T-helper 1 cell treated with Interleukin-12 subunit alpha and Interleukin-12 subunit beta and Interleukin-4 antibody, amounts not matched to agents 30 ng/mL and 1 ng/mL, for 36 hours (primary cell): ENCODE data around the gene RP2. TPM values are rescaled to one million over a fixed set of nuclear protein-coding genes. Genes with fewer than 3 reads are reported as not detected.

ENCODE experiments used
- intact Hi-C: fragments of 100-400 bp; cut with micrococcal nuclease; formaldehyde crosslinking; loops from one replicate; pipeline ENCODE4 v1.15.1; 2024
- total RNA-seq: library from RNA; stranded (reverse); gene quantifications from 2 replicates; pipeline ENCODE4 v1.2.3, GENCODE V29; 2022

RP2 gene
- total RNA-seq: 9.0 and 9.3 TPM in 2 replicates

DNA sequence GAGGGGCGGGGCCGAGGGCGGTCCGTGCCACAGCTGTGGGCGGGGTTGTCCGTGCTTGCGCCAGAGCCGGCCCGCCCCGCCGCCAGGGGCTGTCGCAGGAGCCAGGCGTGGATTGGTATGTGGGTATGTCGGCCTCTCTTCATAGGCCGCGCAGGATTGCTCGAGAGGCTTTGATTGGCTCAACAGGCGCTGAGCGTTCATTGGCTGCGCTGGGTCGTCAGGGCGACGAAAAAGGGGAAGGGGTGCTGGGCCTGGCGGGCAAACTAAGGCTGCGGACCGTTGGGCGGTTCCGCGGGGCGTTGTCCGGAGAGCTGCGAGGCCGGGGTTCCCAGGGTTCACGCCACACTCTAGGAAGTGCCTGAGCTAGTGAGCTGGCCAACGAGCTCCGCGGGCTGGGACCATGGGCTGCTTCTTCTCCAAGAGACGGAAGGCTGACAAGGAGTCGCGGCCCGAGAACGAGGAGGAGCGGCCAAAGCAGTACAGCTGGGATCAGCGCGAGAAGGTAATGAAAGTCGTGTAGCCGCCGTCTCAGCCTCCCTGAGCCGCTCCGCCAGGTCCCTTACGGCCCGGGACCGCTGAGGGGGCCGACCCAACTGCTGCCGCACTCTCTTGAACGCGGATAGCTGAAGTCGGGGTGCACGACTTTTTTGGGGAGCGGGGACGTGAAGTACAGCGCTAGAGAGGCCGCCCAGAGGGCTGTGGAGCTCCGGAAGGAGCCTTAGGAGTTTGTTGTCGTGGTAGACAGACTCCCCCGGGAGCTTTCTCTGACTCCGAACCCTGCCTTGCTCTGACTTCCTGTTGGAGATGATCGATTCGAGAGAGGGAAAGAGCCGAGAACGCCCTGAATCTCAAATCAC lies at the start of gene RP2:
Gene RP2, plus strand, starts transcription at position 343 of the 857 bp plus-strand sequence. Its CDS starts 58 bp downstream, at position 401.
- intact Hi-C loops: loop anchor here (1.0 to 5.0 kb wide), 13 partner anchors 40 to 1875 kb away; partner anchors contain the start of genes JADE3, RBM10, SLC9A7 and USP11

DNA sequence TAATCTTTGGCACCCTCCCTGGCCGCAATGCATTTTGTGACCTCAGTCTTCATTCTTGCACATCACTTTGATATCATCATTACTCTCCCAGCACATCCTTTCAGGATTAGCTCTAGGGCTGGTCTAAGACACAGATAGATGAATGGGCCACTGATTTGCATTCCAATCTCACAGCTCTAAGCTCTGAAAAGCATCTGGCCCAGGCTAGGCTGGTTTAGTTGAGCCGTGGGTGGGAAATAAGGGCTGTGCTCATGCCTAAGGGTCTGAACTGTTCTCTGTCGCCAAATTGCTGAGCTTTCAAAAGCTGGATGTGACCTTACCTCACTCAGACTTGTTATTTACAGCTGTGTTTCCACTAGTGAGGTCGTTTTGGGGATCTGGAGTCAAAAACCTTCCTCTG lies 47.9 kb upstream of the RP2 start:
- intact Hi-C loops: loop anchor here (2.0 kb wide), 1 partner anchor 76 kb away; no protein-coding TSS in a partner anchor

DNA sequence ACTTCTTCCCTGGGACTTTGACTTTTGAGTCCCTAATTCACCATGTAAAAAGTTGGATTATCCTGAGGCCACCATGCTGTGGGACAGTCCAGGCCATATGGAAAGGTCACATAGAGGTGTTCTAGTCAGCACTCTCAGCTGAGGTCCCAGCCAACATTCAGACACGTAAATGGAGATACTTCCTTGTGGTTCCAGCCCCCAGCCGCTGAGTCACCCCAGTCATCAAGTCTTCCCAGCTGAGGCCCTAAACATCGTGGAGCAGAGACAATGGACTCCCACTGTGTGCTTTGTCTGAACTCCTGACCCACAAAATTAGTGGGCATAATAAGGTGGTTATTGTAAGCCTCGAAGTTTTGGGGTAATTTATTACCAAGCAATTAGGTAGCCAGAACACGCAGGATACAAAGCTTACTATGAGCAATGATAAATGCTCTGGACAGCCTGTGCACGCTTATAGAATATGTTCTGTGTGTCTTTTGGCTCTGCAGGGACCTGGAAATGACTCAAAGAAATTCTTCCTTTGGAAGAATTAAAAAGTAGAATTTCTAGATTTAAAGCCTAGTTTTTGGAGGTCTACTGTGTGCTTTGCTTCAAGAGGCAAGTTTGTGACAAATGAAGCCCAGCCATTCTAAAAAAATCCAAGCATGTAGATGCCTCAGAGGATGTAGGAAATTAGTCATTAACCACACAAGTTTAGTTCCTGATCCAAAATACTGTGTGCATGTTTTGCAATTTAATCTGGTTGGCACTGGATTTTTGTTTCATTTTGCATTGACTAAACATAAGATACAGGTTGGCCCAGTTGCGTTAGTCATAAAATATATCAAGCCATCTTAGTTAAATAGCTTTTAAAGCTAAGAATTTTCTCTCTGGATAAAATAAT lies 44.7 kb upstream of the RP2 start:
- intact Hi-C loops: loop anchor here (10.0 kb wide), 1 partner anchor 947 kb away; no protein-coding TSS in a partner anchor

DNA sequence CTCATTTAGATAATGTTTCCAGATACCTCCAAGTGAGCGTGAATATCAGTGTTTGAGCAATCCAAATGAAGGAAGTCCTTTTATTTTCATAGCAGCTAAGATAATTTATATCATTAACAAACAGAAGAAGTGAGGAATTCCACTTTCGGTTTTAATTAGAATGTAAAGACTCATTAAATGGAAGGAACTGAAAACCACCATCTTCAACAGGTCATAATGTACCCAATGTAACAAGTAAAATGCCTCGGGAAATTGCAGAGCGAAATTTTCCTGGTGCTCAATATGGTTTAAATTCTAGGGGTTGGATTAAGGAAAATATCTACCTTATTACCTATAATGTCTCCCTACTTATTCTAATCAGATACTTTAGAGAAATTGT lies 44.0 kb upstream of the RP2 start:
- intact Hi-C loops: loop anchor here (10.0 kb wide), 1 partner anchor 948 kb away; no protein-coding TSS in a partner anchor

DNA sequence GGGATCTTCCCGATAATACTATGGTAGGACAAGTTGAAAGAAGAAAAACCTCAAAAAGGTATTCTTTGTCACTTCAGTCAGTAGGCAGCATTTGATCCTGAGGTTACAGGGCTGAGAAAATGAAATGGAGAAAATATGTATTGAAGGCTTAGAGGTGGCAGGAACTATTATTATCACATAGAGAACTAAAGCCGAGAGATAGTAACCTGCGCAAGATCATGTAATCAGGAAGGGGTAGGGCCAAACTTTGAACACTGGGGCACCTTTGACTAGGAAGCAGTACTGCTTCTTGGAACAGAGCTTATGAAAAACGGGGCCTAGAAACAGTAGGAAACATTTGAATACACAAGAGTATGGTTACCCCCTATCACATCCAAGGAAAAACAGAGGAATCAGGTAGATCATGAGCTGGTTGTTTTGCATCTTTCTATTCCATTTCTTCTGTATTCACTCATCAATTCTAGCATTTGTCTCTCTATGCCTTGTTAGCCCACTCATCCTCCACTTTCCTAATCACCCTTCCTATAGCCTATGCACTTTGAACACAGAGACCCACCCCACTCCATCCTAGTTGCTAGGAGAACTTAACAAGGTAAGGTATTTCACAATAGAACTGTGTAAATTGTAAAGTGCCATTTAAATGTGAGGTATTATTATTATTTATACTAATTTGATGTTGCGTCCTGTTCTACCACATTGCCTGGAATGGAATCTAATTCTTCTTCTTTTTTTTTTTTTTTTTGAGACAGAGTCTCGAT lies 43.3 kb upstream of the RP2 start:
- intact Hi-C loops: loop anchor here (10.0 kb wide), 1 partner anchor 949 kb away; no protein-coding TSS in a partner anchor

DNA sequence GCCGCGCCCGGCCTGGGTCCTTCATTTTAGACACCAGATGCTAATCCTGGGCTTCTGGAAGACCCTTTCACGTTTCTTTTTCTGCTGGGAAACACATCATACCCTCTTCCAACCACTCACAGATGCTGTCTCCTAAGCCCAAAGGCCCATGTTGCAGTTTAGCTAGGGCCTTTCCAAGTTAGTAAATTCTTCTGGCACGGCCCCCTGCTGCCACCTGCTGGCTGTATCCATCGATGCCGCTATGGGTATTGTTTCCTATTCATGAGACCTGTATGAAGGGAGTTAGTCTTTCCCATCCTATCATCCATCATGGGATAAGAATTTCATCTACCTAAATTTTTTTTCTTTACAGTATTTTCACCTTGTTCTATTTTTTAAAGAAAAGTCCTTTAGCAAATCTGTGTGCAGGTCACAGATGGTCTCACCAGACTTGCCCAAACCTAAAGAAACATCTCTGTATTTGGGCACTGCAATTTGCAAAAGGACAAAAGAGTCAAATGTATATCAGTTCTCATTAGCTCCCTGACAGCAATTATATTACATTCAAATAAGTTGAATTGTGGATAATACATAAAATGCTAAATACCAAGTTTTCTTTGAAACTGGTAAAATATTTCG lies 40.2 kb upstream of the RP2 start:
- intact Hi-C loops: loop anchor here (1.0 to 10.0 kb wide), 9 partner anchors 37 to 952 kb away; partner anchors contain the start of genes RP2 and SLC9A7

DNA sequence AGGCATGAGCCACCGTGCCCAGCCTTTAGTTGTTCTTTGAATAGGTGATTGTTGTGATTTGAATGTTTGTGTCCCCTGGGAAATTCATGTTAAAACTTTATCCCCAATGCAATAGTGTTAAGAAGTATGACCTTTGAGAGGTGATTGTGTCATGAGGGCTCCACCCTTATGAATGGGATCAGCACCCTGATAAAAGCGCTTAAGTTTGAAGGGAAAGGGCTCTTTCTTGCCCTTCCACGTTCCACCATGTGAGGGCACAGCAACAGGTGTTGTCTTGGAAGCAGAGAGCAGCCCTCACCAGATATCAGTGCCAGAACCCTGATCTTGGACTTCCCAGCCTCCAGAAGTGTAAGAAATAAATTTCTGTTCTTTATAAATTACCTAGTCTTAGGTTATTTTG lies 33.7 kb upstream of the RP2 start:
- intact Hi-C loops: no loop called here

DNA sequence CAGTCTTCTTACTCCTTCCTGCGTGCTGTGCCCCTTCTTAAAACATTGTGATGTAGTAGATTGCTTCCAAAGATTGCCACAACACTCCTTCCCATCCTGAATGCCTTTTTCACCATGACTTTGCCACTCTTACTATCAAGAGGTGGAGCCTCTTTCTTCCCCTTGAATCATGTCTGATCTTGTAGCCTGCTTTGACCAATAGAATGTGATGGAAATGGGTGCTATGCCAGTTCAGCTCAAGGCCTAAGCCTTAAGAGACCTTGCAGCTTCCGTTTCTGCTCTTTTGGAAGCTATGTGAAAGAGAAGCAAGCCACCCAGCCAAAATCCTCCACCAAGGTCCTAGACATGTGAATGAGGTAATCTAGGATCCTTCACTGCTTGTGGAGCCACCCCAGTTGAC lies 31.6 kb upstream of the RP2 start:
- intact Hi-C loops: no loop called here

DNA sequence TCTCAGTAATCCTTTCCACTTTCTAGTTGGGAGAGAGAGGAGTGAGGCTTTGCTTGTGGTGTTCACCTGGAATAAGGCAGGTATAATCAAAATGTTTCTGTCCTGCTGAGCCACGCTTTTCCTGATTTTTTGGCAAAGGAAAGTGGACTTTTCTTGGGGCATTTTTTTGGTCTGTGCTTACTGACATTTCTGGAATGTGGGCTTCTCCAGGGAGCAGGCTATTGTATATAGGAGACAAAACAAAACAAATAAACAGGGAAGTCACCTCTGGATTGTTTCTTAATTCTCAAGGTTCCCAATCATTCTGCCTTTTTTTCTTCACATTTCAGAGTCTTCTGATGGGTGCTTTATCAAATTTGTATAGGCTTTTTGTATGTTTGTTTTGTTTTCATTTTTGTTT lies 25.7 kb upstream of the RP2 start:
- intact Hi-C loops: no loop called here

DNA sequence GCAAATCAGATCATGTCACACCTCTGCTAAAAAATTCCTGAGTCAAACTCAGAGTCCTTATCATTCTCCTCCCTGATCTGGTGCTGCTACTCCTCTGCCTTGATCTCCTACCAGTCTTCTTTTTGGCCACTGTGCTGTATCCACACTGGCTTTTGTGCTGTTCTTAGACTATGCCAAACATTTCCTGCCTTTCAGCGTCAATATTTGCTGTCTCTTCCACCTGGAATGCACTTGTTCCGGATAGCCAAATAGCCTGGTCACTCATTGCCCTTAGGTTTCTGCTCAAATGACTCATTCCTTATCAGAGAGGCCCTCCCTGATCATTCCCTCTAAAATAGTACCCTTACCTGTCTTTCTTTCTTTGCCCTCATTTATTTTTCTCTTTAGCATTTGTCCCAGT lies 24.4 kb upstream of the RP2 start:
- intact Hi-C loops: no loop called here

DNA sequence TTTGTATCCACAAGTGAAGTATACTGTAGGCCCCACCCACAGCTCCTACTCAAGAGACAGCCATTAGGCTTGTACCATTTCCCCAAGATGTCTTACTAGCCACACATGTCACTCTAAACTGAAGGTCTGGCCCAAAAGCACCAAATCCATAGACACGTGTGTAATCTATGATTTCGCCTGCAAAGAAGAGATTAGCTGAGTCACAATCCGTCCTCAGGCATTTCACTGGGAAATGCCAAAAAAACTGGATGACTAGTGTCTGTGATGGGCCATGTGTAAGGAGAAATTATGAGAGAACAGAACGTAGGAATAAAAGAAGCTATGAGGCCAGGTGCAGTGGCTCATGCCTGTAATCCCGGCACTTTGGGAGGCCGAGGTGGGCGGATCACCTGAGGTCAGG lies 21.9 kb upstream of the RP2 start:
- intact Hi-C loops: no loop called here

DNA sequence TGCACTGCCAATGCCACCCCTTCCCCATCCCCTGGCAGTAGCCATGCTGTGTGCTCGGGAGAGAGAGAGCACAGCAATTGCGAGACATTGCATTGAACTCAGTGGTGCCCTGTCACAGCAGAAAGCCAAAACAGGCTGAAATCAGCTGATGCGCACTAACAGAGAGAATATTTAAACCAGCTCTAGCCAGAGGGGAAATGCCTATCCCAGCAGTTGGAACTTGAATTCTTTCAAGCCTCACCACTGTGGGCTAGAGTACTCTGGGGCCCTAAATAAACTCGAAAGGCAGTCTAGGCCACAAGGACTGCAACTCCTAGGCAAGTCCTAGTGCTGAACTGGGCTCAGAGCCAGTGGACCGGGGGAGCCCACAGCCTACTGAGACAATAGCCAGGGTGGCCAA lies 17.7 kb upstream of the RP2 start:
- intact Hi-C loops: no loop called here

DNA sequence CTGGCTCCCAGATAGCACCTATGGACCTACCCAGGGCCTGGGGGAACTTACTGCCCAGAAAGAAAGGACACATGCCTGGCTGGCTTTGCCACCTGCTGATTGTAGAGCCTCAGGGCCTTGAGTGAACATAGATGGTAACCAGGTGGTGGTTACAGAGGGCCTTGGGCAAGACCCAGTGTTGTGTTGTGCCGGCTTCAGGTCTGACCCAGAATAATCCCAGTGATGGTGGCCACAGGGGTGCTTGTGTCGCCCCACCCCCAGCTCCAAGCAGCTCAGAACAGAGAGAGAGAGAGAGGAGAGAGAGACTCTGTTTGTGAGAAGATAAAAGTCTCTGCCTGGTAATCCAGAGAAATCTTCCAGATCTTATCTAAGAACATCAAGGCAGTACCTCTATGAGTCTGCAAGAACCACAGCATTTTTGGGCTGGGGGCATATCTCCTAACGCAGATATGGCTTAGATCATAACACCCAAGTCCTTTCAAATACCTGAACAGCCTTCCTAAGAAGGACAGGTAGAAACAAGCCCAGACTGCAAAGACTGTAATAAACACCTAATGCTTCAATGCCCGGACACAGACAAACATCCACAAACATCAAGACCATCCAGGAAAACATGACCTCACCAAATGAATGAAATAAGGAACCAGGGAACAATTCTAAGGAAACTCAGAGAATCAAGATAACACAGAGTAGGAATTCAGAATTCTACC lies 16.3 kb upstream of the RP2 start:
- intact Hi-C loops: no loop called here

DNA sequence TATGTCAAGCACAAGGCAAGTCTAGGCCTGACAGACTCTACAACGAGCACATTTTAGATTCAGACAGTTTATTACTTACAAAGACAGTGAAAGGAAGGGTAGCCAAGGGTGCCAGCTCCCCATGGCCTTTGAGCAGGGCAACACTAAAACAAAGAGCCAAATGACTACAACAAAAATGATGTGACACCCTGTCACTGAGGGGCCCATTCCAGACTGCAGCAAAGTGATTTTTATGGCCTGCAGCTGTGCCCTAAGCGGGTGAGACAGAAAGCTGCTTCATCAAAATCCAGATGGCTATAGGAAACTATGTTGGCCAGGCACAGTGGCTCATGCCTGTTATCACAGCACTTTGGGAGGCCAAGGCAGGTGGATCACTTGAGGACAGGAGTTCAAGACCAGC lies 13.4 kb upstream of the RP2 start:
- intact Hi-C loops: no loop called here

DNA sequence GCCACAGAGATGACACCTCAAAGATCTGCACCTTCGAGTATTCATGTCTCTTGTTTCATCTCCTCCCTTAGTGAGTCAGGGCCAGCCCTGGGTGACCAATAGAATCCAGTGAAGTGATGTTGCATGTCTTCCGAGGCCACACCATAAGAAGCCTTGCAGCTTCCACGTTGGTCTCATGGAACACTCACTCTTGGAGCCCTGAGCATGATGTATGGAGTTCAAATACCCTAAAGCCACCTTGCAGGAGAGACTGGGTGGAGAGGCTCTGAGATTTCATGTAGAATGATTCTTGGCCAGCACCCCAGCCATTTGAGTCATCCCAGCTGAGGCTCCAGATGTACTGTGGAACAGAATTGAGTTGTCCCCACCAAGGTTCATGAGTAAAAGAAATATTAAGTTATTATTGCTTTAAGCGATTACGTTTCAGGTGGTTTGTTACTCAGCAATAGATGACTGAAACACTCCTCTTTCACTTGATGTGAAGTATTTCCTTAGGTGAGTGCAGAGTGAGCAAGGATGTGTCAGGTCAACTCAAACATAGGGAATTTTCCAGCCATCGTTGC lies 5.0 kb upstream of the RP2 start:
- intact Hi-C loops: no loop called here

DNA sequence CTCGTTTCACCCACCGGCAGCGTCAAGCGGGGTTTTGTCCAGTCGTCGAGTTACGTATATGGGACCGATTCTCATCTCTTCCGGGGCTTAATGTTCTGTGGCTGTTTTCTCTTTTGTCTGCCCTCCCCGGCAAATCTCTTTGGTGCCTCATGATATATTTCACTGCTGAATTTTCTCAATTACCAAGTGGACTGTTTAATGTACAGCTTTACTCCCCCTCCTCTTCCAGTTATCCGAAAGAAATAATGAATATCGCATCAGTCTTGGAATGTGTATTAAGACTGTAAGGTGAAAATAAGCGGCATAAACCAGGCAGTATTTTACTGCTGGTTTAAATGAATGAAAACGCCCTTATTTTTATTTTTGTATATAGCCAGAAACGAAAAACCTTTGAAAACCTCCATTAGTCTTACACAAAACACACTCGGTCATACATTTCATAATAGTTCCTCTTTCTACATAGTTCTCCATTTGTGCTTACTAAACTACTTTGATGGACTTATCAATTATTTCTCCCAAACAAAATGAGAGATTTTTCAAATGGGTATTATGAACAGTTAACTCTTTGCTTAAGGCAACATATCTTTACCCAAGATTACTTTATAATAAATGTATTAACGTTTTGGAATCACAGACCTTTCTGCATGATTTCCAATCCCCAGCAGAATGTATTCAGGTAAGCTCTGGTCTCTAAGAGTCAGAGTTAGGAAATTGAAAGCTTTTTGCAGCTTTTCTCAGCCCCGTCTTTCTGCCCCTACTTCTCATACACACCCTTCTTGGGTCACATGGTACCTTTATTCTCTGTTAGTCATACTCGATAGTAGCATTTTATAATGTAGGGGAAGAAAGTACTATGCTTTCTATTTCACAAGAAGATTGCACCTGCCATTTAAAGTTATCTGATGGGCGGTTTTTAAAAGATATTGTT lies 979 bp downstream of the RP2 start:
- intact Hi-C loops: loop anchor here (1.0 to 5.0 kb wide), 12 partner anchors 41 to 1874 kb away; partner anchors contain the start of genes JADE3, USP11, UXT and ZNF182

DNA sequence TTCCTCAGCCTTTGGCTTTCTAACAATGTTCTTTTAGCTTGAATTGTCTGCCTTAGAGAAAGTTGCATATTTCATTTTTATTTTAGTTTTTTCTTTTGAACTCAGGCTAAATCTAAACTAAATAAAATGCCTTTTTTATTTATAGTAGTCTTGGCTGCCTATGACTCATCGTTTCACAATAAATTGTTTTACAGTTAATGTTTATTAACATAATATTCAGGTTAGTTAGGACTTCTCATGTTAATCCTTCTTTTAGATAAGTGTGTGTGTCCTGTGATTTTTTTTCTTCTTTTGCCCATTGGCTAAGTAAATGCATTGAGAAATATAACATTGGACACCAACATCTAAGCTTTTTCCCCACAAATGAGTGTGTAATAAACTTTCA lies 1.6 kb downstream of the RP2 start:
- intact Hi-C loops: loop anchor here (2.0 to 5.0 kb wide), 6 partner anchors 136 to 1874 kb away; partner anchors contain the start of genes USP11, UXT and ZNF182

DNA sequence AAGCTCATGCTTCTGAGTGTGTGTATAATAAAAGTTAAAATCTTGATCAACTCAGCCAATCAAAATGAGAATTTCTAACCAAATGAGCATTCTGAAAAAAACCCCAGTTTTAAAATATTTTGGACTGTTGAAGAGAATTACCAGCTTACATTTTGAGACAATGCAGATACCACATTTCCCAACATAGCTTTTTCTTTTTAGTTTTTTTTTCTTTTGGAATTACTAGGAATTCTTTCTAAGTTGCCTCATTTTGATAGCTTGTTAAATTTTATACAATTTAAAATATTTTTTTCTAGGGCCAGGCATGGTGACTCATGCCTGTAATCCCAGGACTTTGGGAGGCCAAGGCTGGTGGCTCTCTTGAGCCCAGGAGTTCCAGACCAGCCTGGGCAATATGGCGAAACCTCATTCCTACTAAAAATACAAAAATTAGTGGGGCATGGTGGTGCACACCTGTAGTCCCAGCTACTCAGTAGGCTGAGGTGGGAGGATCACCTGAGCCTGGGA lies 2.2 kb downstream of the RP2 start:
- intact Hi-C loops: loop anchor here (2.0 to 5.0 kb wide), 6 partner anchors 137 to 1873 kb away; partner anchors contain the start of genes USP11, UXT and ZNF182
